Stimulated activated CD4-positive, alpha-beta T cell treated with anti-CD3 and anti-CD28 coated beads, TNF-alpha, amount 100 ng/mL, for 4 hours (primary cell): Measurements from ENCODE around the gene ZSCAN31.
"Not testable (repeated sequence)": the region's sequence is repeated elsewhere in the genome, so short reads cannot be mapped to it uniquely, and the experiment has no call there.

Experiments
- DNase-seq, 3 experiments: peaks; one replicate each; pipeline ENCODE4 v3.0.0-alpha.2; 2020; ENCODE audit warnings: low read depth in 3 of 3

Gene ZSCAN31

GRCh38 chr6:28335564-28336283 is at the start of gene ZSCAN31:
Gene ZSCAN31 (minus strand): TSS chr6:28336148. CDS start chr6:28329683, 6,465 bp downstream.
- peak; percentile 48 to 75 (median 64) for DNase-seq

GRCh38 chr6:28384143-28384533 is 48.2 kb upstream of the ZSCAN31 start:
- no peak for DNase-seq

GRCh38 chr6:28383235-28384142 is 47.5 kb upstream of the ZSCAN31 start:
- peak in 2 of 3 experiments; percentile 5 to 12 for DNase-seq

GRCh38 chr6:28380381-28380780 is 44.4 kb upstream of the ZSCAN31 start:
- no peak for DNase-seq

- DNase-seq, result no peak
Measured at GRCh38 chr6:28378644-28379043, 42.7 kb upstream of the ZSCAN31 start.

GRCh38 chr6:28377879-28378278 is 41.9 kb upstream of the ZSCAN31 start:
- DNase-seq, result no peak

GRCh38 chr6:28373925-28374324 is 38.0 kb upstream of the ZSCAN31 start:
- DNase-seq, result no peak

- DNase-seq, result no peak
Measured at GRCh38 chr6:28371706-28372451, 35.9 kb upstream of the ZSCAN31 start.

- no peak for DNase-seq
Measured at GRCh38 chr6:28371280-28371679, 35.3 kb upstream of the ZSCAN31 start.

- DNase-seq, result no peak
Measured at GRCh38 chr6:28370440-28370839, 34.5 kb upstream of the ZSCAN31 start.

- no peak for DNase-seq
Measured at GRCh38 chr6:28369463-28369862, 33.5 kb upstream of the ZSCAN31 start.

- DNase-seq, result no peak
Measured at GRCh38 chr6:28368522-28368921, 32.6 kb upstream of the ZSCAN31 start.

GRCh38 chr6:28365590-28365989 is 29.6 kb upstream of the ZSCAN31 start:
- DNase-seq, result not testable (repeated sequence)

GRCh38 chr6:28360961-28361360 is 25.0 kb upstream of the ZSCAN31 start:
- no peak for DNase-seq

- not testable (repeated sequence) for DNase-seq
Measured at GRCh38 chr6:28359562-28359961, 23.6 kb upstream of the ZSCAN31 start.

- DNase-seq, result no peak
Measured at GRCh38 chr6:28357036-28357435, 21.1 kb upstream of the ZSCAN31 start.

- no peak for DNase-seq
Measured at GRCh38 chr6:28356666-28357020, 20.7 kb upstream of the ZSCAN31 start.

GRCh38 chr6:28355743-28356665 is 20.1 kb upstream of the ZSCAN31 start:
- peak in 1 of 3 experiments; percentile 44 for DNase-seq

- no peak for DNase-seq
Measured at GRCh38 chr6:28354688-28355554, 19.0 kb upstream of the ZSCAN31 start.
